ENCODE results near the gene NF1. TPM values are rescaled to one million over a fixed set of nuclear protein-coding genes. Genes with fewer than 3 reads are reported as not detected.
"Not testable (repeated sequence)": the region's sequence is repeated elsewhere in the genome, so short reads cannot be mapped to it uniquely, and the experiment has no call there.

The NF1 gene
- polyA plus RNA-seq, 3 donors = 1.2 to 7.4 (median 2.1) TPM

DNA sequence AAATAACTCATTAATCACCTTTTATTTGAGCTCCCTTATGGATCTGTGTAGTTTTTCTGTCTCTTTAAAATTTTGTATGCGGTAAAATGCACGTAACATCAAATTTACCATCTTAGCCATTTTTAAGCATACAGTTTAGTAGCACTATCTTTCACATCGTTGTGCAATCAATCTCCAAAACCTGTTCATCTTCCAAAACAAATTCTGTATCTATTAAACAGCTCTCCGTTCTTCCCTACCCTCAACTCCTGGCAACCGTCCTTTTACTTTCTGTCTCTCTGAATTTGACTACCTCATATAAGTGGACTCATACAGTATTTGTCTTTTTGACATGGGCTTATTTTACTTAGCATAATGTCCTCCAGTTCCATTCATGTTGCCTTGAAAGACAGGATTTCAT, 100.5 kb downstream of the NF1 start:
- 96% methylated on average over 2 of the region's 5 CpGs for WGBS (ENCODE audit: insufficient coverage)
- H4K20me1 ChIP-seq (ENCODE audit: insufficient read depth, low read length) = no peaks in the 10 kb centered on the region
- no peaks in the 10 kb centered on the region for H3K4me1 ChIP-seq (ENCODE audit: control insufficient read depth in 1 of 2, insufficient read depth in 2 of 2, low read length in 2 of 2)
- H2AFZ ChIP-seq (ENCODE audit: insufficient read depth, low read depth, low read length, poor library complexity, severe bottlenecking) = no peak overlapping the region
- intact Hi-C loops (cut with micrococcal nuclease) = no loop called here
- no peaks in the 10 kb centered on the region for H3K79me2 ChIP-seq (ENCODE audit: insufficient read depth, low read length)
- H3K27me3 ChIP-seq (ENCODE audit: control insufficient read depth in 2 of 2, insufficient read depth in 2 of 2, low read length in 2 of 2) = no peaks in the 10 kb centered on the region
- DNase-seq = no peak
- H3K36me3 ChIP-seq (replicated peaks in 1 of 2; ENCODE audit: control insufficient read depth in 1 of 2, insufficient read depth in 2 of 2, low read length in 2 of 2) = peaks cover 0 to 4% of the 10 kb centered on the region in 2 donors
- no peak overlapping the region for H3K27ac ChIP-seq (ENCODE audit: low read depth in 1 of 2, low read length in 2 of 2)
- TF ChIP-seq, protein P1, sequence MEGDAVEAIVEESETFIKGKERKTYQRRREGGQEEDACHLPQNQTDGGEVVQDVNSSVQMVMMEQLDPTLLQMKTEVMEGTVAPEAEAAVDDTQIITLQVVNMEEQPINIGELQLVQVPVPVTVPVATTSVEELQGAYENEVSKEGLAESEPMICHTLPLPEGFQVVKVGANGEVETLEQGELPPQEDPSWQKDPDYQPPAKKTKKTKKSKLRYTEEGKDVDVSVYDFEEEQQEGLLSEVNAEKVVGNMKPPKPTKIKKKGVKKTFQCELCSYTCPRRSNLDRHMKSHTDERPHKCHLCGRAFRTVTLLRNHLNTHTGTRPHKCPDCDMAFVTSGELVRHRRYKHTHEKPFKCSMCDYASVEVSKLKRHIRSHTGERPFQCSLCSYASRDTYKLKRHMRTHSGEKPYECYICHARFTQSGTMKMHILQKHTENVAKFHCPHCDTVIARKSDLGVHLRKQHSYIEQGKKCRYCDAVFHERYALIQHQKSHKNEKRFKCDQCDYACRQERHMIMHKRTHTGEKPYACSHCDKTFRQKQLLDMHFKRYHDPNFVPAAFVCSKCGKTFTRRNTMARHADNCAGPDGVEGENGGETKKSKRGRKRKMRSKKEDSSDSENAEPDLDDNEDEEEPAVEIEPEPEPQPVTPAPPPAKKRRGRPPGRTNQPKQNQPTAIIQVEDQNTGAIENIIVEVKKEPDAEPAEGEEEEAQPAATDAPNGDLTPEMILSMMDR (IDR thresholded peaks at IDR 0.05) = no peak
- no peaks in the 10 kb centered on the region for H3K9me3 ChIP-seq (replicated peaks in 1 of 2; ENCODE audit: control insufficient read depth in 1 of 2, insufficient read depth in 1 of 2, low read length in 2 of 2)
- no peak overlapping the region for H3K9ac ChIP-seq (ENCODE audit: insufficient read depth, low read length, poor library complexity, severe bottlenecking)
- Mint-ChIP-seq H3K9me3 (peaks cover 0 to 6% (median 0%) of the 10 kb centered on the region in 7 donors), H3K4me3 (no peak overlapping the region), H3K27ac (no peak overlapping the region), H3K27me3 (ENCODE audit: low read depth in 3 of 3) (no peaks in the 10 kb centered on the region), H3K4me1 (no peaks in the 10 kb centered on the region), H3K36me3 (peaks cover 9 to 16% of the 10 kb centered on the region in 2 donors)
- H3K4me3 ChIP-seq (replicated peaks in 1 of 3; ENCODE audit: low read depth in 2 of 3, low read length in 3 of 3) = no peak overlapping the region
- H3K4me2 ChIP-seq (replicated peaks; ENCODE audit: extremely low read depth, low read length, poor library complexity, severe bottlenecking) = no peak overlapping the region

DNA sequence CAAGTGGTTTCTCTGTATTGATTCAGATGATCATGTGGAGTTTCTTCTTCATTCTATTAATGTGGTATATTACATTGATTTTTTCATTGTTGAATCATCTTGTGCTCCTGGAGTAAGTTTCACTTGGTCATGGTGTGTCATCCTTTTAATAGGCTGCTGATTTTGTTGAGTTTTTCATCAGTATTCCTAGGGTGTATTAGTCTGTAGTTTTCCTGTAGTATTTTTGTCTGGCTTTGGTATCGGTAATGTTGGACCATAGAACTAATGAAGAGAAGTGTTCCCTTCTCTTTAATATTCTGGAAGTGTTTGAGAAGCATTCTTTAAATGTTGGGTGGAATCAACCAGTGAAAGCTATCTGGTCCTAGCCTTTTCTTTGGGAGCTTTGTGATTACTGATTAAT, 103.2 kb downstream of the NF1 start:
- WGBS (ENCODE audit: insufficient coverage) = no CpG with 5 or more reads among the region's 1 CpG
- Mint-ChIP-seq H3K4me1 (no peaks in the 10 kb centered on the region), H3K9me3 (peaks cover 0 to 6% (median 0%) of the 10 kb centered on the region in 7 donors), H3K27me3 (ENCODE audit: low read depth in 3 of 3) (no peaks in the 10 kb centered on the region), H3K4me3 (no peak overlapping the region), H3K36me3 (peaks cover 11 to 16% of the 10 kb centered on the region in 2 donors), H3K27ac (no peak overlapping the region)
- H4K20me1 ChIP-seq (ENCODE audit: insufficient read depth, low read length) = no peaks in the 10 kb centered on the region
- no peak overlapping the region for H3K4me3 ChIP-seq (replicated peaks in 1 of 3; ENCODE audit: low read depth in 2 of 3, low read length in 3 of 3)
- H3K79me2 ChIP-seq (ENCODE audit: insufficient read depth, low read length) = no peaks in the 10 kb centered on the region
- no peaks in the 10 kb centered on the region for H3K9me3 ChIP-seq (replicated peaks in 1 of 2; ENCODE audit: control insufficient read depth in 1 of 2, insufficient read depth in 1 of 2, low read length in 2 of 2)
- H3K9ac ChIP-seq (ENCODE audit: insufficient read depth, low read length, poor library complexity, severe bottlenecking) = no peak overlapping the region
- H3K4me1 ChIP-seq (ENCODE audit: control insufficient read depth in 1 of 2, insufficient read depth in 2 of 2, low read length in 2 of 2) = no peaks in the 10 kb centered on the region
- H3K27ac ChIP-seq (ENCODE audit: low read depth in 1 of 2, low read length in 2 of 2) = no peak overlapping the region
- peaks cover 0 to 10% of the 10 kb centered on the region in 2 donors for H3K36me3 ChIP-seq (replicated peaks in 1 of 2; ENCODE audit: control insufficient read depth in 1 of 2, insufficient read depth in 2 of 2, low read length in 2 of 2)
- H3K4me2 ChIP-seq (replicated peaks; ENCODE audit: extremely low read depth, low read length, poor library complexity, severe bottlenecking) = no peak overlapping the region
- no peak for DNase-seq
- no peak overlapping the region for H2AFZ ChIP-seq (ENCODE audit: insufficient read depth, low read depth, low read length, poor library complexity, severe bottlenecking)
- no peaks in the 10 kb centered on the region for H3K27me3 ChIP-seq (ENCODE audit: control insufficient read depth in 2 of 2, insufficient read depth in 2 of 2, low read length in 2 of 2)
- intact Hi-C loops (cut with micrococcal nuclease) = no loop called here
- TF ChIP-seq, protein P1 (IDR thresholded peaks at IDR 0.05) = no peak

GRCh38 chr17:31198666-31199065, 103.9 kb downstream of the NF1 start:
- no CpG with 5 or more reads among the region's 2 CpGs for WGBS (ENCODE audit: insufficient coverage)
- H3K27me3 ChIP-seq (ENCODE audit: control insufficient read depth in 2 of 2, insufficient read depth in 2 of 2, low read length in 2 of 2); H3K4me2 ChIP-seq (replicated peaks; ENCODE audit: extremely low read depth, low read length, poor library complexity, severe bottlenecking); H3K9me3 ChIP-seq (replicated peaks in 1 of 2; ENCODE audit: control insufficient read depth in 1 of 2, insufficient read depth in 1 of 2, low read length in 2 of 2); H3K4me1 Mint-ChIP-seq; H3K4me1 ChIP-seq (ENCODE audit: control insufficient read depth in 1 of 2, insufficient read depth in 2 of 2, low read length in 2 of 2); H2AFZ ChIP-seq (ENCODE audit: insufficient read depth, low read depth, low read length, poor library complexity, severe bottlenecking); H4K20me1 ChIP-seq (ENCODE audit: insufficient read depth, low read length); H3K4me3 Mint-ChIP-seq; intact Hi-C loops (cut with micrococcal nuclease); H3K79me2 ChIP-seq (ENCODE audit: insufficient read depth, low read length); DNase-seq; H3K4me3 ChIP-seq (replicated peaks in 1 of 3; ENCODE audit: low read depth in 2 of 3, low read length in 3 of 3); H3K9me3 Mint-ChIP-seq; H3K27ac ChIP-seq (ENCODE audit: low read depth in 1 of 2, low read length in 2 of 2); H3K9ac ChIP-seq (ENCODE audit: insufficient read depth, low read length, poor library complexity, severe bottlenecking); H3K27me3 Mint-ChIP-seq (ENCODE audit: low read depth in 3 of 3); H3K27ac Mint-ChIP-seq: not testable (repeated sequence)
- peaks cover 7 to 13% of the 10 kb centered on the region in 2 donors for H3K36me3 Mint-ChIP-seq
- peaks cover 0 to 11% of the 10 kb centered on the region in 2 donors for H3K36me3 ChIP-seq (replicated peaks in 1 of 2; ENCODE audit: control insufficient read depth in 1 of 2, insufficient read depth in 2 of 2, low read length in 2 of 2)
